GM12878 (cell line): Measurements from ENCODE around the gene BLOC1S4. TPM values are rescaled to one million over a fixed set of nuclear protein-coding genes. Genes with fewer than 3 reads are reported as not detected.

Experiments
- BRCA1 ChIP-seq: IDR thresholded peaks from 2 replicates; pipeline ENCODE4 v1.6.1; 2011; ENCODE audit warnings: low read depth, low read length, improper control_type of control experiment
- CEBPB ChIP-seq, 2 experiments: fragments of 150-350 bp in 1 of 2; IDR thresholded peaks; 2 replicates each; pipeline ENCODE4 v1.6.1; 2012 to 2014; ENCODE audit warnings: low read depth in 2 of 2, low read length in 2 of 2, borderline replicate concordance in 1 of 2, inconsistent platforms in 1 of 2
- CHD2 ChIP-seq: IDR thresholded peaks from 2 replicates; pipeline ENCODE4 v1.6.1; 2011; ENCODE audit warnings: low read depth, low read length, improper control_type of control experiment, borderline replicate concordance
- E2F8 ChIP-seq: fragments of 450-650 bp; IDR thresholded peaks from 2 replicates; pipeline ENCODE4 v1.6.1; 2018; ENCODE audit warnings: mild to moderate bottlenecking, low read depth, moderate library complexity; ENCODE audit not compliant: partially characterized antibody
- EGR1 ChIP-seq, 2 experiments: IDR thresholded peaks; 1 replicate in 1 of 2; 2 replicates in 1 of 2; pipeline ENCODE4 v1.6.1; 2011 to 2012; ENCODE audit warnings: low read depth in 2 of 2, low read length in 2 of 2, borderline replicate concordance in 1 of 2, mild to moderate bottlenecking in 1 of 2, moderate library complexity in 1 of 2
- EP300 ChIP-seq, 2 experiments: fragments of 150-350 bp in 1 of 2; IDR thresholded peaks; 2 replicates each; pipeline ENCODE4 v1.6.1; 2011 to 2012; ENCODE audit warnings: low read depth in 2 of 2, low read length in 2 of 2, borderline replicate concordance in 1 of 2, improper control_type of control experiment in 1 of 2, inconsistent platforms in 1 of 2; ENCODE audit not compliant: control insufficient read depth in 1 of 2
- FOXM1 ChIP-seq: IDR thresholded peaks from 2 replicates; pipeline ENCODE4 v1.6.1; 2012; ENCODE audit warnings: low read depth, mild to moderate bottlenecking, inconsistent platforms, low read length, moderate library complexity
- HDGF ChIP-seq: fragments of 450-650 bp; IDR thresholded peaks from 2 replicates; pipeline ENCODE4 v1.6.1; 2016; ENCODE audit warnings: antibody characterized with exemption
- NFXL1 ChIP-seq: fragments of 450-650 bp; IDR thresholded peaks from 2 replicates; pipeline ENCODE4 v1.6.1; 2017; ENCODE audit warnings: antibody characterized with exemption, mild to moderate bottlenecking, borderline replicate concordance
- PML ChIP-seq: IDR thresholded peaks from 2 replicates; pipeline ENCODE4 v1.6.1; 2012; ENCODE audit warnings: low read length, inconsistent platforms
- RAD51 ChIP-seq: fragments of 450-650 bp; IDR thresholded peaks from 2 replicates; pipeline ENCODE4 v1.6.1; 2016; ENCODE audit warnings: moderate library complexity, mild to moderate bottlenecking, inconsistent platforms
- REST ChIP-seq: IDR thresholded peaks from 2 replicates; pipeline ENCODE4 v1.6.1; 2012; ENCODE audit warnings: mild to moderate bottlenecking, low read depth, low read length
- SMAD5 ChIP-seq: IDR thresholded peaks from 2 replicates; pipeline ENCODE4 v1.6.1; 2016; ENCODE audit warnings: antibody characterized with exemption, low read depth
- SREBF1 ChIP-seq: IDR thresholded peaks from 2 replicates; pipeline ENCODE4 v1.6.1; 2012; ENCODE audit warnings: mild to moderate bottlenecking, low read length
- TARDBP ChIP-seq: IDR thresholded peaks from 2 replicates; pipeline ENCODE4 v1.6.1; 2016; ENCODE audit warnings: borderline replicate concordance
- ZBTB11 ChIP-seq: fragments of 450-650 bp; formaldehyde crosslinking; IDR thresholded peaks from 2 replicates; pipeline ENCODE4 v1.5.0; 2022; ENCODE audit warnings: mild to moderate bottlenecking, missing genetic modification characterization
- polyA plus RNA-seq, 11 experiments: library from polyadenylated mRNA; depleted of rRNA in 4 of 11; unstranded in 6 of 11; stranded (reverse) in 5 of 11; fragments of >200 nt; fragmentation: Nextera tagmentation in 4 of 11; fragmentation: Illumina TruSeq in 1 of 11; extraction: Ambion mirVana in 4 of 11; extraction: Trizol in 1 of 11; gene quantifications; 1 replicate in 1 of 11; 2 replicates in 10 of 11; pipeline versions ENCODE4 v1.2.1 to v1.2.3, GENCODE V29; 2011 to 2016; ENCODE audit warnings: inconsistent platforms in 2 of 11, missing spikeins in 2 of 11, low read depth in 1 of 11
- total RNA-seq, 4 experiments: library from RNA; depleted of rRNA in 3 of 4; stranded (reverse); fragments of >200 nt in 3 of 4; fragmentation: Illumina TruSeq in 1 of 4; extraction: Trizol in 1 of 4; gene quantifications; 2 replicates each; pipeline versions ENCODE4 v1.2.1 to v1.2.3, GENCODE V29; 2013 to 2021

Gene BLOC1S4
- total and polyA plus RNA-seq, 10 of the 15 experiments (the other 5 are each of a cell fraction or from before 2014, with no cell fraction given): 2.7 to 23.8 (median 9.5) TPM

GRCh38 chr4:6716018-6716911 is at the start of gene BLOC1S4 (continued):
- TF ChIP-seq EGR1 (IDR thresholded peaks at IDR 0.05; ENCODE audit: borderline replicate concordance in 1 of 2, low read depth in 2 of 2, low read length in 2 of 2): peak; percentile 62 to 84; a peak in 2 of 3 replicates
- TF ChIP-seq TARDBP: no peak
- TF ChIP-seq FOXM1: no peak
- TF ChIP-seq CHD2: no peak; the same call in 1 of the 2 replicates
- TF ChIP-seq HDGF: no peak; the same call in 1 of the 2 replicates
- no peak for TF ChIP-seq REST
- no peak for TF ChIP-seq NFXL1
- TF ChIP-seq CEBPB (IDR thresholded peaks at IDR 0.05; ENCODE audit: borderline replicate concordance in 1 of 2, low read depth in 2 of 2, low read length in 2 of 2): no peak
- no peak for TF ChIP-seq EP300 (IDR thresholded peaks at IDR 0.05; ENCODE audit: borderline replicate concordance in 1 of 2, control insufficient read depth in 1 of 2, low read depth in 2 of 2, low read length in 2 of 2)
- no peak for TF ChIP-seq E2F8
- TF ChIP-seq SMAD5: 0 out of 2 replicates have a peak, but pooled peaks have one; percentile 27
- TF ChIP-seq SREBF1: no peak
- TF ChIP-seq PML: no peak
- TF ChIP-seq BRCA1: no peak
- no peak for TF ChIP-seq RAD51
- TF ChIP-seq ZBTB11 (CRISPR knock-in tag): no peak
